ENCODE measurements around the gene TNNI3. TPM values are rescaled to one million over a fixed set of nuclear protein-coding genes. Genes with fewer than 3 reads are reported as not detected.

Gene TNNI3
- total and polyA plus RNA-seq, 9 of the 15 experiments (the other 6 are each of a cell fraction or from before 2014, with no cell fraction given), result 4.7 to 158 (median 42.0) TPM

DNA sequence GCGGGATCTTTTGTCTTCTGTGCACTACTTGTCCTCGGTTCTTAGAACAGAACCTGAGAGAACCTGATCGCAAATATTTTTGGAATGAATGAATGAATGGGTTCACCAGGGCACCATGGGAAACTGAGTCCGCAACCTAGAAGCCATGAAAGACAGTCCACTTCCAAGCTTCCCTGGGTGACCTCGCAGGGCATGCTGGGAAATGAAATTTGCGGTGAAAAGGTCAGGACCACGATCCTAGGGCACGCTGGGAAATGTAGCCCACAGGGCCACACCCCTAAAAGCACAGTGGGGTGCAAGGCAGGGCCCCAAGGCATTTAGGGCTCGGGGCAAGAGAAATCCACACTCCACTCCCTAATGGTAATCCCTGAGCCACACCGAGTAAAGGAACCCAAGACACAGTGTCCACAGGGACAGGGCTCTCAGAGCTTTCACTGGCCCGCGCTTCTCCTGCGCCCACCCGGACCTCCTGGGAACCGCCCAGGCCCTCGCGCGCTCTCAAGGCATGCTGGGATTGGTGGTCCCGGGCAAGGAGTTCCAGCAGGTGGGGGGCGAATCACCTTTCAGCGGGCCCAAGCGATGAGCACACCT is 39.0 kb downstream of the TNNI3 start (continued):
- TF ChIP-seq NR2C1 (IDR thresholded peaks at IDR 0.05) (peak; percentile 86), NR2C1 (tag; IDR thresholded peaks at IDR 0.05) (peak; percentile 93), MBD1 (CRISPR knock-in tag; IDR thresholded peaks at IDR 0.05) (no peak), PHF8 (IDR thresholded peaks at IDR 0.05; ENCODE audit: borderline replicate concordance, low read length) (no peak), CAMTA2 (CRISPR knock-in tag; conservative IDR thresholded peaks at IDR 0.05) (no peak), E2F4 (CRISPR knock-in tag; IDR thresholded peaks at IDR 0.05; ENCODE audit: low read depth) (no peak), ZZZ3 (IDR thresholded peaks at IDR 0.05) (no peak), TAF9B (IDR thresholded peaks at IDR 0.05; ENCODE audit: partially characterized antibody) (no peak), SMAD2 (IDR thresholded peaks at IDR 0.05; ENCODE audit: low read depth, low read length) (no peak), ZNF134 (CRISPR knock-in tag; conservative IDR thresholded peaks at IDR 0.05) (no peak), ZSCAN32 (CRISPR knock-in tag; IDR thresholded peaks at IDR 0.05) (no peak), ETV6 (IDR thresholded peaks at IDR 0.05; ENCODE audit: borderline replicate concordance in 1 of 2, low read depth in 2 of 2, low read length in 1 of 2) (no peak), ETV6 (CRISPR knock-in tag; IDR thresholded peaks at IDR 0.05; ENCODE audit: borderline replicate concordance) (no peak), PATZ1 (CRISPR knock-in tag; IDR thresholded peaks at IDR 0.05; ENCODE audit: borderline replicate concordance) (no peak), SMC3 (conservative IDR thresholded peaks at IDR 0.05; ENCODE audit: insufficient read depth, low read depth, low read length) (no peak), HCFC1 (IDR thresholded peaks at IDR 0.05; ENCODE audit: low read depth, low read length) (peak; percentile 75), ARID4B (CRISPR knock-in tag; IDR thresholded peaks at IDR 0.05) (peak; percentile 5; the same call in 1 of the 2 replicates), RBM34 (IDR thresholded peaks at IDR 0.05; ENCODE audit: borderline replicate concordance, insufficient read depth, low read length) (no peak)
